HG03139 (cell line): ENCODE results near the gene C1QTNF1.

ENCODE experiments used
- ATAC-seq: cut with Tn5 transposase; IDR thresholded peaks from one replicate; pipeline ENCODE4 v1.9.1; 2021; ENCODE audit not compliant: unreplicated experiment

The C1QTNF1 gene

GRCh38 chr17:79023886-79024771 is at the start of gene C1QTNF1:
Gene C1QTNF1 (plus strand): TSS chr17:79024169. CDS start chr17:79043969, 19,800 bp downstream.
- ATAC-seq: no peak

- no peak for ATAC-seq
These were observed 49.1 kb upstream of the C1QTNF1 start for GRCh38 chr17:78974635-78975591.

- ATAC-seq: no peak
These were observed 46.9 kb upstream of the C1QTNF1 start for GRCh38 chr17:78976907-78977680.

GRCh38 chr17:78977681-78977943 is 46.4 kb upstream of the C1QTNF1 start:
- no peak for ATAC-seq

GRCh38 chr17:78977997-78978973 is 45.7 kb upstream of the C1QTNF1 start:
- no peak for ATAC-seq

- ATAC-seq: no peak
These were observed 44.0 kb upstream of the C1QTNF1 start, which contains the start of gene LGALS3BP for GRCh38 chr17:78979780-78980623. Gene LGALS3BP (minus strand): TSS chr17:78979923. CDS start chr17:78977191, 2,732 bp downstream.

- ATAC-seq: no peak
These were observed 43.4 kb upstream of the C1QTNF1 start for GRCh38 chr17:78980624-78980972.

- no peak for ATAC-seq
These were observed 42.7 kb upstream of the C1QTNF1 start for GRCh38 chr17:78981010-78981888.

- ATAC-seq: no peak
These were observed 38.6 kb upstream of the C1QTNF1 start for GRCh38 chr17:78985395-78985794.

- ATAC-seq: no peak
These were observed 37.8 kb upstream of the C1QTNF1 start for GRCh38 chr17:78986048-78986648.

GRCh38 chr17:78986649-78987328 is 37.2 kb upstream of the C1QTNF1 start:
- no peak for ATAC-seq

- no peak for ATAC-seq
These were observed 35.8 kb upstream of the C1QTNF1 start for GRCh38 chr17:78988152-78988551.

- ATAC-seq: no peak
These were observed 33.5 kb upstream of the C1QTNF1 start for GRCh38 chr17:78990349-78991016.

GRCh38 chr17:78991017-78991738 is 32.8 kb upstream of the C1QTNF1 start:
- no peak for ATAC-seq

GRCh38 chr17:78991906-78992532 is 31.9 kb upstream of the C1QTNF1 start:
- no peak for ATAC-seq
